ENCODE data around the gene PSMG3.

PSMG3 gene

GRCh38 chr7:1578513-1578912 lies 8.7 kb upstream of the PSMG3 start:
- Histone ChIP-seq H3K27ac (ENCODE audit: low read length) (no peak overlapping the region), H3K4me1 (ENCODE audit: control insufficient read depth, insufficient read depth, low read length) (peaks cover 6% of the 10 kb centered on the region)
- no peak for DNase-seq (ENCODE audit: low read depth, low spot score)

GRCh38 chr7:1576521-1577253 lies 6.9 kb upstream of the PSMG3 start:
- peak overlapping the region; percentile 0 for H3K27ac ChIP-seq (ENCODE audit: low read length)
- no CpG with 5 or more reads among the region's 15 CpGs for WGBS (ENCODE audit: insufficient coverage, insufficient read length)
- H3K4me3 ChIP-seq (ENCODE audit: low read length) = no peak overlapping the region
- no peaks in the 10 kb centered on the region for H3K9me3 ChIP-seq (ENCODE audit: control insufficient read depth, insufficient read depth, low read length)
- H3K4me1 ChIP-seq (ENCODE audit: control insufficient read depth, insufficient read depth, low read length) = peaks cover 6% of the 10 kb centered on the region
- no peaks in the 10 kb centered on the region for H3K27me3 ChIP-seq (ENCODE audit: control insufficient read depth, insufficient read depth, low read length)
- no peaks in the 10 kb centered on the region for H3K36me3 ChIP-seq (ENCODE audit: control insufficient read depth, insufficient read depth, low read length)
- peak; percentile 93 for DNase-seq (ENCODE audit: low read depth, low spot score)

More at GRCh38 chr7:1578513-1578912, 8.7 kb upstream of the PSMG3 start:
- H3K36me3 ChIP-seq (ENCODE audit: control insufficient read depth, insufficient read depth, low read length) = no peaks in the 10 kb centered on the region
- WGBS (ENCODE audit: insufficient coverage, insufficient read length) = 100% methylated on average over 4 of the region's 6 CpGs
- no peaks in the 10 kb centered on the region for H3K9me3 ChIP-seq (ENCODE audit: control insufficient read depth, insufficient read depth, low read length)
- H3K4me3 ChIP-seq (ENCODE audit: low read length) = no peak overlapping the region
- H3K27me3 ChIP-seq (ENCODE audit: control insufficient read depth, insufficient read depth, low read length) = no peaks in the 10 kb centered on the region

GRCh38 chr7:1575809-1576208 lies 6.0 kb upstream of the PSMG3 start:
- peaks cover 6% of the 10 kb centered on the region for H3K4me1 ChIP-seq (ENCODE audit: control insufficient read depth, insufficient read depth, low read length)
- no peaks in the 10 kb centered on the region for H3K36me3 ChIP-seq (ENCODE audit: control insufficient read depth, insufficient read depth, low read length)
- DNase-seq (ENCODE audit: low read depth, low spot score) = no peak
- H3K9me3 ChIP-seq (ENCODE audit: control insufficient read depth, insufficient read depth, low read length) = no peaks in the 10 kb centered on the region
- H3K4me3 ChIP-seq (ENCODE audit: low read length) = no peak overlapping the region
- peak overlapping the region; percentile 0 for H3K27ac ChIP-seq (ENCODE audit: low read length)
- no CpG with 5 or more reads among the region's 7 CpGs for WGBS (ENCODE audit: insufficient coverage, insufficient read length)
- H3K27me3 ChIP-seq (ENCODE audit: control insufficient read depth, insufficient read depth, low read length) = no peaks in the 10 kb centered on the region

- Histone ChIP-seq H3K4me3 (ENCODE audit: low read length) (no peak overlapping the region), H3K27me3 (ENCODE audit: control insufficient read depth, insufficient read depth, low read length) (no peaks in the 10 kb centered on the region), H3K4me1 (ENCODE audit: control insufficient read depth, insufficient read depth, low read length) (peaks cover 6% of the 10 kb centered on the region), H3K27ac (ENCODE audit: low read length) (no peak overlapping the region), H3K36me3 (ENCODE audit: control insufficient read depth, insufficient read depth, low read length) (peaks cover 8% of the 10 kb centered on the region; the same call in 1 of the 2 replicates), H3K9me3 (ENCODE audit: control insufficient read depth, insufficient read depth, low read length) (no peaks in the 10 kb centered on the region)
- WGBS (ENCODE audit: insufficient coverage, insufficient read length) = no CpG with 5 or more reads among the region's 7 CpGs
- DNase-seq (ENCODE audit: low read depth, low spot score) = no peak
These were observed 2.4 kb upstream of the PSMG3 start for GRCh38 chr7:1572111-1572822.

GRCh38 chr7:1569440-1569832 lies 396 bp downstream of the PSMG3 start:
- H3K9me3 ChIP-seq (ENCODE audit: control insufficient read depth, insufficient read depth, low read length) = no peaks in the 10 kb centered on the region
- no peak overlapping the region for H3K27ac ChIP-seq (ENCODE audit: low read length)
- DNase-seq (ENCODE audit: low read depth, low spot score) = no peak
- H3K4me3 ChIP-seq (ENCODE audit: low read length) = peak overlapping the region; percentile 88; the same call in 1 of the 2 replicates
- peaks cover 3% of the 10 kb centered on the region for H3K4me1 ChIP-seq (ENCODE audit: control insufficient read depth, insufficient read depth, low read length)
- peaks cover 13% of the 10 kb centered on the region for H3K36me3 ChIP-seq (ENCODE audit: control insufficient read depth, insufficient read depth, low read length)
- no CpG with 5 or more reads among the region's 27 CpGs for WGBS (ENCODE audit: insufficient coverage, insufficient read length)
- H3K27me3 ChIP-seq (ENCODE audit: control insufficient read depth, insufficient read depth, low read length) = no peaks in the 10 kb centered on the region

- peaks cover 13% of the 10 kb centered on the region for H3K36me3 ChIP-seq (ENCODE audit: control insufficient read depth, insufficient read depth, low read length)
- H3K27ac ChIP-seq (ENCODE audit: low read length) = no peak overlapping the region
- peak overlapping the region; percentile 88; the same call in 1 of the 2 replicates for H3K4me3 ChIP-seq (ENCODE audit: low read length)
- DNase-seq (ENCODE audit: low read depth, low spot score) = no peak
- H3K27me3 ChIP-seq (ENCODE audit: control insufficient read depth, insufficient read depth, low read length) = no peaks in the 10 kb centered on the region
- H3K4me1 ChIP-seq (ENCODE audit: control insufficient read depth, insufficient read depth, low read length) = peaks cover 3% of the 10 kb centered on the region
- no CpG with 5 or more reads among the region's 13 CpGs for WGBS (ENCODE audit: insufficient coverage, insufficient read length)
- H3K9me3 ChIP-seq (ENCODE audit: control insufficient read depth, insufficient read depth, low read length) = no peaks in the 10 kb centered on the region
These were observed 816 bp downstream of the PSMG3 start for GRCh38 chr7:1569016-1569415.

- no peak for DNase-seq (ENCODE audit: low read depth, low spot score)
- Histone ChIP-seq H3K4me3 (ENCODE audit: low read length) (no peak overlapping the region), H3K36me3 (ENCODE audit: control insufficient read depth, insufficient read depth, low read length) (peaks cover 13% of the 10 kb centered on the region), H3K9me3 (ENCODE audit: control insufficient read depth, insufficient read depth, low read length) (no peaks in the 10 kb centered on the region), H3K4me1 (ENCODE audit: control insufficient read depth, insufficient read depth, low read length) (peaks cover 3% of the 10 kb centered on the region), H3K27ac (ENCODE audit: low read length) (no peak overlapping the region), H3K27me3 (ENCODE audit: control insufficient read depth, insufficient read depth, low read length) (no peaks in the 10 kb centered on the region)
- no CpG with 5 or more reads among the region's 17 CpGs for WGBS (ENCODE audit: insufficient coverage, insufficient read length)
These were observed 1.8 kb downstream of the PSMG3 start for GRCh38 chr7:1567896-1568510.

GRCh38 chr7:1567049-1567771 lies 2.6 kb downstream of the PSMG3 start:
- Histone ChIP-seq H3K4me1 (ENCODE audit: control insufficient read depth, insufficient read depth, low read length) (peaks cover 3% of the 10 kb centered on the region), H3K27me3 (ENCODE audit: control insufficient read depth, insufficient read depth, low read length) (no peaks in the 10 kb centered on the region), H3K27ac (ENCODE audit: low read length) (no peak overlapping the region), H3K36me3 (ENCODE audit: control insufficient read depth, insufficient read depth, low read length) (peaks cover 13% of the 10 kb centered on the region), H3K9me3 (ENCODE audit: control insufficient read depth, insufficient read depth, low read length) (no peaks in the 10 kb centered on the region), H3K4me3 (ENCODE audit: low read length) (no peak overlapping the region)
- no peak for DNase-seq (ENCODE audit: low read depth, low spot score)
- WGBS (ENCODE audit: insufficient coverage, insufficient read length) = no CpG with 5 or more reads among the region's 26 CpGs

GRCh38 chr7:1566687-1567048 lies 3.2 kb downstream of the PSMG3 start:
- peaks cover 13% of the 10 kb centered on the region for H3K36me3 ChIP-seq (ENCODE audit: control insufficient read depth, insufficient read depth, low read length)
- peaks cover 3% of the 10 kb centered on the region for H3K4me1 ChIP-seq (ENCODE audit: control insufficient read depth, insufficient read depth, low read length)
- WGBS (ENCODE audit: insufficient coverage, insufficient read length) = no CpG with 5 or more reads among the region's 13 CpGs
- no peak overlapping the region for H3K27ac ChIP-seq (ENCODE audit: low read length)
- no peak for DNase-seq (ENCODE audit: low read depth, low spot score)
- H3K9me3 ChIP-seq (ENCODE audit: control insufficient read depth, insufficient read depth, low read length) = no peaks in the 10 kb centered on the region
- no peaks in the 10 kb centered on the region for H3K27me3 ChIP-seq (ENCODE audit: control insufficient read depth, insufficient read depth, low read length)
- no peak overlapping the region for H3K4me3 ChIP-seq (ENCODE audit: low read length)

GRCh38 chr7:1564603-1565022 lies 5.2 kb downstream of the PSMG3 start:
- H3K27me3 ChIP-seq (ENCODE audit: control insufficient read depth, insufficient read depth, low read length) = no peaks in the 10 kb centered on the region
- WGBS (ENCODE audit: insufficient coverage, insufficient read length) = no CpG with 5 or more reads among the region's 23 CpGs
- H3K9me3 ChIP-seq (ENCODE audit: control insufficient read depth, insufficient read depth, low read length) = no peaks in the 10 kb centered on the region
- no peak for DNase-seq (ENCODE audit: low read depth, low spot score)
- no peak overlapping the region for H3K27ac ChIP-seq (ENCODE audit: low read length)
- peaks cover 13% of the 10 kb centered on the region for H3K36me3 ChIP-seq (ENCODE audit: control insufficient read depth, insufficient read depth, low read length)
- no peak overlapping the region for H3K4me3 ChIP-seq (ENCODE audit: low read length)
- peaks cover 3% of the 10 kb centered on the region for H3K4me1 ChIP-seq (ENCODE audit: control insufficient read depth, insufficient read depth, low read length)
